ENCODE results near the gene IRS2.

IRS2 gene

DNA sequence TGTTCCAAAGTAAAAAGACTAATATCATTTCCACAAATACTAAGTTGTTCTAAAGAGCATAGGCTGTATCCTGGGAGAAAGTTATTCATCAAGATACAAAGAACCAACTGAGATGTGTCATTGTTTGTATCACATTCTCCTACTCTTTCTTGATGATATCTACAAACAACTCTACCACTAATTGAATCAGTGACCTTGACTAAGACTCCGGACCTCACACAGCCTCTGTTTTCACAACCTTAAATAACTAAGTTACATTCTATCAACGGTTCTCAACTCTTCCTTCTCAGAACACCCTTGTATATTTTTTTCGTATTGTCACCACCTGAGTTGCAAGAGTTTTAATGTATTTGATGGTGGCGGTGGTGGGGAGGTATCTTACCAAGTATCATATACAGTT, 12.6 kb downstream of the IRS2 start:
- no peak for FAIRE-seq
- DNase-seq (ENCODE audit: insufficient read length, low spot score) = no peak
- TF ChIP-seq PAX5 (IDR thresholded peaks at IDR 0.05; ENCODE audit: insufficient read depth, low read length, severe bottlenecking) = no peak
- no peak for TF ChIP-seq POLR2A (IDR thresholded peaks at IDR 0.05; ENCODE audit: low read depth, low read length)
- TF ChIP-seq POLR2AphosphoS5 (IDR thresholded peaks at IDR 0.05; ENCODE audit: low read depth, low read length) = no peak
- TF ChIP-seq SPI1 (IDR thresholded peaks at IDR 0.05; ENCODE audit: low read depth, low read length) = no peak
- no peak for TF ChIP-seq TAF1 (IDR thresholded peaks at IDR 0.05; ENCODE audit: low read depth, low read length)
- TF ChIP-seq POU2F2 (IDR thresholded peaks at IDR 0.05; ENCODE audit: low read depth, low read length) = no peak

DNA sequence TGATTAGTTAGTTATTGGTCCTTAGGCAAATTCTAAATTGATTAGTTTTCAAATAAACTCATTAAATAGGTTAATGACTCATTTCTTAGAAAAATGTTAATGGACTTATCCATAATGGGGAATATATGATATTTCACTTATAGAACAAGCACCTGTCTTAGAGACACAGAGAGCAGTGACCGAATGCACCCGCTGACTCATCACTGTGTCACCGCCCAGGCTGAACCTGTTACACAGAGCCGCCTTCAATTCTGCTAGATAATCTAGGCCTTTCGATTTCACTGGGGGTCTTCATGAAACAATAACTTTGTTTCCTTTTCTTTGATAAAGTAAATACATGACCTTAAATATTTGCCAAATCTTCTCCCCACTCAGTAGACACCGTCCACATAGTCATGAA, 13.1 kb downstream of the IRS2 start:
- no peak for FAIRE-seq

DNA sequence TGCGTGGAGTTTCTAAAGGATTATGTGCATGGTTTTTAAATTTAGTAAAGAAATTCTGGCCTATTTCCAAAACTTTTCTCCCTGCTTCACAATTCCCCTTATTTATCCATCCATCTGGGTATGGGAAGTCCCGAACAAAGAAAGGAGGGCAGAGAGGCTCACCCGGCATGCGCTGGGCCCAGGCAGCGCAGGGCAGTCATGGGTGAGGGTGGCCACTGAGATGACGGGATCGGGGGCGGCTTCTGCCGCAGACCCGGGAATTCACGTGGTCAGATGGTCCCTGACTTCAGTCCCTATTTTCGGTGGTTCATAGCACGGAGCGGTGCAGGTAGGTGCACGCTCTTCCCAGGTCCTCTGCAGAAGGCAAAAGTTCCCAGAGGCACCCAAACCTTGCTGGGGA, 14.5 kb downstream of the IRS2 start:
- DNase-seq (ENCODE audit: insufficient read length, low spot score) (no peak), FAIRE-seq (no peak)
- TF ChIP-seq SPI1 (IDR thresholded peaks at IDR 0.05; ENCODE audit: low read depth, low read length) = no peak
- no peak for TF ChIP-seq PAX5 (IDR thresholded peaks at IDR 0.05; ENCODE audit: insufficient read depth, low read length, severe bottlenecking)
- TF ChIP-seq POU2F2 (IDR thresholded peaks at IDR 0.05; ENCODE audit: low read depth, low read length) = no peak
- no peak for TF ChIP-seq POLR2A (IDR thresholded peaks at IDR 0.05; ENCODE audit: low read depth, low read length)
- no peak for TF ChIP-seq POLR2AphosphoS5 (IDR thresholded peaks at IDR 0.05; ENCODE audit: low read depth, low read length)
- TF ChIP-seq TAF1 (IDR thresholded peaks at IDR 0.05; ENCODE audit: low read depth, low read length) = no peak

More for the DNA sequence above, 13.1 kb downstream of the IRS2 start:
- no peak for DNase-seq (ENCODE audit: insufficient read length, low spot score)
- TF ChIP-seq PAX5 (IDR thresholded peaks at IDR 0.05; ENCODE audit: insufficient read depth, low read length, severe bottlenecking) (no peak), POU2F2 (IDR thresholded peaks at IDR 0.05; ENCODE audit: low read depth, low read length) (no peak), TAF1 (IDR thresholded peaks at IDR 0.05; ENCODE audit: low read depth, low read length) (no peak), POLR2A (IDR thresholded peaks at IDR 0.05; ENCODE audit: low read depth, low read length) (no peak), SPI1 (IDR thresholded peaks at IDR 0.05; ENCODE audit: low read depth, low read length) (no peak), POLR2AphosphoS5 (IDR thresholded peaks at IDR 0.05; ENCODE audit: low read depth, low read length) (no peak)

DNA sequence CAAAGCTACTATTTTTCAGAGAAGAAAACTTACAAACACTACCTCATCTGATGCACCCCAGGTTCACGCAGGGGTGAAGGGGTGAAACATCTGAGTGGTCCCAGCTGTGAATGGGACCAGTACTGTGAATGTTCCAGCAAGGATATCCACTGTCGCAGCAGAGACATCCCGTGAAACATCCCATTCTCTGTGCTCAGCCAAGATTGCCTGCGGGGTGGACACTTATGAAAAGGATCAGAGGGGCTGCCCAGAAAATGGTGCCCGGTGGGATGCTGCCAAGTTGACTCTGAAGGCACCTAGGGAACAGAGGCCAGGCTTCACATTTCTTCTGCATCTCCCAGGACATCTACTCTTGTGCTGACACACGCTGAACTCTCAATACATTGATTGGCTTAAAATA, 15.9 kb downstream of the IRS2 start:
- FAIRE-seq (no peak), DNase-seq (ENCODE audit: insufficient read length, low spot score) (no peak)
- no peak for TF ChIP-seq POLR2A (IDR thresholded peaks at IDR 0.05; ENCODE audit: low read depth, low read length)
- no peak for TF ChIP-seq POU2F2 (IDR thresholded peaks at IDR 0.05; ENCODE audit: low read depth, low read length)
- no peak for TF ChIP-seq POLR2AphosphoS5 (IDR thresholded peaks at IDR 0.05; ENCODE audit: low read depth, low read length)
- no peak for TF ChIP-seq SPI1 (IDR thresholded peaks at IDR 0.05; ENCODE audit: low read depth, low read length)
- no peak for TF ChIP-seq TAF1 (IDR thresholded peaks at IDR 0.05; ENCODE audit: low read depth, low read length)
- no peak for TF ChIP-seq PAX5 (IDR thresholded peaks at IDR 0.05; ENCODE audit: insufficient read depth, low read length, severe bottlenecking)

DNA sequence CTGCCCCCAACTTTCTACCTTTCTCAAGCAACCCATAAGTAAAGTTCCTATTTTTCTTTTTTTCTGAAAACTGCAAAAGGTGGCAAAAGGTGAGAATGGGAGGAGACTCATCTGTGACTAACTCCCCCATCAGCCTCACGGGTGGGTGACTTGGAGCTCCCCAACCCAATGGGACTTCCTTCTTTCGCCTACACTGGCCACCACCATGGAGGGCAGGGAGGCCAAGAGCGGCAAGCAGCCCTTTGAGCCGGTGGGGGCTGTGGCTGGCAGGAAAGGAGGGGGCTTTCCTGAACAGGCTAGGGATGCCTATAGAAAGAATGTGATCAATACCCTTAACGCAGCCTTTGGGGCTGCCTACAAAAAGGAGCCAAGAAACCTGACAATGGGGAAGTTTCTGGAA, 16.5 kb downstream of the IRS2 start:
- TF ChIP-seq TAF1 (IDR thresholded peaks at IDR 0.05; ENCODE audit: low read depth, low read length) (no peak), POLR2A (IDR thresholded peaks at IDR 0.05; ENCODE audit: low read depth, low read length) (no peak), POLR2AphosphoS5 (IDR thresholded peaks at IDR 0.05; ENCODE audit: low read depth, low read length) (no peak), PAX5 (IDR thresholded peaks at IDR 0.05; ENCODE audit: insufficient read depth, low read length, severe bottlenecking) (no peak), SPI1 (IDR thresholded peaks at IDR 0.05; ENCODE audit: low read depth, low read length) (no peak), POU2F2 (IDR thresholded peaks at IDR 0.05; ENCODE audit: low read depth, low read length) (no peak)
- FAIRE-seq = no peak

DNA sequence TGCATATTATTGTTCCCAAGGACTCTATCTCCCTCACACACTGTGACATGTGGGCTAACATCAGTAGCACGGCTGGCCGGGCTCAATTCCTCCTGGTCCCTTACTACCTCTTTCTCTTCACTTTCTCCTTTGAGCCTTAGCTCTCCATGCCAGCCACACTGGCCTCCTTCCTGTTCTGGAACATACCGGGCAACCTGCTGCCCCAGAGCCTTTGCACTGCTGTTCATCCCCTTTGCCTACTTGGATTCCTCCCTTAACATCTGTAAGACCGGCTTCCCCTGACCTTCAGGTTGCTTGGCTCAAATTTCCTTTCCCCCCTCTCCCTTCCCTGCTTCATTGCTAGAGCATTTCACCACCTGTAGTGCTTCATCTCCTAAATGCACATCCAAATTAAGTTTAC, 17.1 kb downstream of the IRS2 start:
- TF ChIP-seq SPI1 (IDR thresholded peaks at IDR 0.05; ENCODE audit: low read depth, low read length) = no peak
- no peak for TF ChIP-seq POU2F2 (IDR thresholded peaks at IDR 0.05; ENCODE audit: low read depth, low read length)
- no peak for TF ChIP-seq POLR2A (IDR thresholded peaks at IDR 0.05; ENCODE audit: low read depth, low read length)
- no peak for TF ChIP-seq POLR2AphosphoS5 (IDR thresholded peaks at IDR 0.05; ENCODE audit: low read depth, low read length)
- no peak for TF ChIP-seq PAX5 (IDR thresholded peaks at IDR 0.05; ENCODE audit: insufficient read depth, low read length, severe bottlenecking)
- TF ChIP-seq TAF1 (IDR thresholded peaks at IDR 0.05; ENCODE audit: low read depth, low read length) = no peak
- DNase-seq (ENCODE audit: insufficient read length, low spot score) (no peak), FAIRE-seq (no peak)

More for the DNA sequence above, 16.5 kb downstream of the IRS2 start:
- DNase-seq (ENCODE audit: insufficient read length, low spot score) = no peak

DNA sequence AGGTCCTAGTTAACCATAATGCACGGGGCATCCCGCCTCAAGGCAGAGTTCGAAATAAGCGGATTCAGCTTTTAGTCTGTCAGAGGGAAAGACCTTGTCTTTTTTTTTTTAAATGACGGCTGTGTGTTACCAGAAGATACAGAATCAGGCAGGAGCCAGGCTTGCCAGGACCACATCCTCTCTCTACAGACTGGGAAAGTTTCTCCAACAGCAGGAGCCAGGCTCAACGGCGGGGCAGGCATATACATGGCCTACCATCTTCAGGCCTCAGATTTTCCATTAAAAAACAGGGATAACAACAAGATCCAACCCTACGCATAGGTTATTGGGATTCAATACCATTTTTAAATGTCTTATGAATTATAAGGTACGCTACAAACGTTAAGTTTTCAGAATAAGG, 17.8 kb downstream of the IRS2 start:
- DNase-seq (ENCODE audit: insufficient read length, low spot score) = no peak
- no peak for FAIRE-seq
- no peak for TF ChIP-seq TAF1 (IDR thresholded peaks at IDR 0.05; ENCODE audit: low read depth, low read length)
- TF ChIP-seq SPI1 (IDR thresholded peaks at IDR 0.05; ENCODE audit: low read depth, low read length) = no peak
- TF ChIP-seq POLR2AphosphoS5 (IDR thresholded peaks at IDR 0.05; ENCODE audit: low read depth, low read length) = no peak

DNA sequence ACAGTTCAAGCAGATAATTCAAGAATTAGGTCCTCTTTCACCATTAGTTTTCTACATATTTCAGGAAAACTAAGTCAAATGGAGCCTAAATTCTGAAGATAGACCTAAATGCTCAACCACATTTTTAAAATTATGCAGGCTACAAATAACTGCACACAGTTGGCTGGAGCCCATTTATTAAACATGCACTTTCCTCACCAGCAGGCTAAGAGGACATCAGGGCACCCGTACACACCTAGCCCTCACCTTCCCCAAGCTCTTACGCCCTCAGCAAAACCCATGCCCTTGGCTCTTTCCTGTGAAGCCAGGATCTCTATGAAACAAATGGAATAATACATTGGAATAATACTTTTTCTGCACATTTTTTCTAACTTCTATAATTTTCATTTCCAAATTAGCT, 18.2 kb downstream of the IRS2 start:
- FAIRE-seq (no peak), DNase-seq (ENCODE audit: insufficient read length, low spot score) (no peak)
- TF ChIP-seq POLR2A (IDR thresholded peaks at IDR 0.05; ENCODE audit: low read depth, low read length) (no peak), POU2F2 (IDR thresholded peaks at IDR 0.05; ENCODE audit: low read depth, low read length) (no peak), TAF1 (IDR thresholded peaks at IDR 0.05; ENCODE audit: low read depth, low read length) (no peak)

DNA sequence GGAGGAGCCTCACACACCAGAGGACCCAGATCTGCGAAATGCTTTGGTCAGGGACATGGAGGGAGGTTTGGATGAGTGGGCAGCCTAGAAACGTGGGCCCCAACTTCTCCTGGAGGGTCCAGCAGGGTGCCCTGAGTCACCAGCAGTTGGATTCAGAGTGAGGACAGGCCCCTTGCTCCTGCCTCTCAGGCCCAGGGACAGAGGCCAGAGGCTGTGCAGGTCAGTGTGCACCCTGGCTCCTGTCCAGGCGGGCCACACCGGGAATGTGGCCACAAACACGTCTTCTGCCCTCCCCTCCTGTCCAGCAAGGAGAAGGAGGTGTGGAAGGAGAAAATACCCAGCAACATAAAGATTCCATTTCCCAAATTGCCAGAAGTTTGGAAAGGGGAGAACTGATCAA, 19.4 kb downstream of the IRS2 start:
- no peak for FAIRE-seq
- no peak for DNase-seq (ENCODE audit: insufficient read length, low spot score)
- TF ChIP-seq POU2F2 (IDR thresholded peaks at IDR 0.05; ENCODE audit: low read depth, low read length) (no peak), POLR2A (IDR thresholded peaks at IDR 0.05; ENCODE audit: low read depth, low read length) (no peak), PAX5 (IDR thresholded peaks at IDR 0.05; ENCODE audit: insufficient read depth, low read length, severe bottlenecking) (no peak), POLR2AphosphoS5 (IDR thresholded peaks at IDR 0.05; ENCODE audit: low read depth, low read length) (no peak), TAF1 (IDR thresholded peaks at IDR 0.05; ENCODE audit: low read depth, low read length) (no peak), SPI1 (IDR thresholded peaks at IDR 0.05; ENCODE audit: low read depth, low read length) (no peak)

DNA sequence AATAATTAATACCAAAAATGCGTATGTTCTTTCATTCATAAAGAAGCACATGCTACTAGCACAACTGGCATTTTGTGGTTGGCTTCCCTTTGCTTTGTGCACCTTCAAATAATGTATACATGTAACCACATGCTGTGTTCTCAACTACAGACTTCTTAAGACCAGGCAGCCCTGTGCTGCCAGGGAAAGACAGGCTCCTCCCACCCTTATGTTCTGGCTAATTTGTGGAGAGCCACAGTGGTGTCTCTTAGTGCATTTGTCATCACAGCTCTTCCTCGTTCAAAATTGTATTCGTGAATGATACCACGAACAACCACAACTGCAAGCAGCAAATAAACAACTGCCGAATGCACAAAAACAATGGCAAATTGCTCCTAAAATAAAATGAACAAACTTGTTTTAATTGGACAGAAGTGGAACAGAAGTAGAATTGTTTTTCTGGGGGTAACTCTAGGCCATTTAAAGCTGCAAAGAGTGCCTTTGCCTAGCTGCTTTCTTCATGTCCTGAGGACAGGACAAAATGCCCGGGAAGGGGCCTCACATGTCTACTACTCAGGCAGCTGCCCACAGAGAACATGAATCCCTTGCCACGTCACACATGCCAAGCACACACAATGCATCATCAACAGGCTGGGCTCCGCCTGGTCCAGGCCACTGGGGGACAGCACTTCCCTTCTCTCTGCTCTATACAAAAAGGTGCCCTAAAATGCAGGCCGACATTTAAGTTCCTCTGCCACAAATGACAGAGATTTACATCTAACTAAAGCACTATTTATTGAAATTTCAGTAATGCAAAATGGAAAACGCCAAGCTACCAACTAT, 21.7 kb downstream of the IRS2 start:
- DNase-seq (ENCODE audit: insufficient read length, low spot score) (no peak), FAIRE-seq (no peak)
- TF ChIP-seq PAX5 (IDR thresholded peaks at IDR 0.05; ENCODE audit: insufficient read depth, low read length, severe bottlenecking) (no peak), POU2F2 (IDR thresholded peaks at IDR 0.05; ENCODE audit: low read depth, low read length) (no peak), SPI1 (IDR thresholded peaks at IDR 0.05; ENCODE audit: low read depth, low read length) (no peak), TAF1 (IDR thresholded peaks at IDR 0.05; ENCODE audit: low read depth, low read length) (no peak), POLR2AphosphoS5 (IDR thresholded peaks at IDR 0.05; ENCODE audit: low read depth, low read length) (no peak), POLR2A (IDR thresholded peaks at IDR 0.05; ENCODE audit: low read depth, low read length) (no peak)
